Sigmoid colon (tissue), 4 donors: Measurements from ENCODE around the gene BANP.

Source experiments
- CTCF ChIP-seq, 4 experiments: fragments of 450-650 bp in 3 of 4; fragments of 200-600 bp in 1 of 4; IDR thresholded peaks; one replicate each; pipeline ENCODE4 v1.5.1; 2016 to 2019; ENCODE audit warnings: antibody characterized with exemption in 4 of 4, mild to moderate bottlenecking in 3 of 4, moderate library complexity in 2 of 4
- POLR2AphosphoS5 ChIP-seq, 4 donors: sonication (generic); formaldehyde crosslinking; IDR thresholded peaks; one replicate each; pipeline ENCODE4 v1.6.1; 2017; ENCODE audit warnings: antibody characterized with exemption in 4 of 4

- no peak for TF ChIP-seq POLR2AphosphoS5 (IDR thresholded peaks at IDR 0.05)
- no peak for TF ChIP-seq CTCF (IDR thresholded peaks at IDR 0.05)
These were observed 24.1 kb upstream of the BANP start for GRCh38 chr16:87927195-87927562.
